ENCODE results near the gene PHF24.

Gene PHF24

GRCh38 chr9:35027374-35027773 lies 69.3 kb downstream of the PHF24 start:
- in situ Hi-C loops (cut with HindIII; ENCODE audit: low sequenced_read_pairs): no loop called here
- DNase-seq (ENCODE audit: low read depth): no peak
- no peak overlapping the region for H3K4me3 ChIP-seq (ENCODE audit: low read depth, low read length)
- TF ChIP-seq, protein P1, sequence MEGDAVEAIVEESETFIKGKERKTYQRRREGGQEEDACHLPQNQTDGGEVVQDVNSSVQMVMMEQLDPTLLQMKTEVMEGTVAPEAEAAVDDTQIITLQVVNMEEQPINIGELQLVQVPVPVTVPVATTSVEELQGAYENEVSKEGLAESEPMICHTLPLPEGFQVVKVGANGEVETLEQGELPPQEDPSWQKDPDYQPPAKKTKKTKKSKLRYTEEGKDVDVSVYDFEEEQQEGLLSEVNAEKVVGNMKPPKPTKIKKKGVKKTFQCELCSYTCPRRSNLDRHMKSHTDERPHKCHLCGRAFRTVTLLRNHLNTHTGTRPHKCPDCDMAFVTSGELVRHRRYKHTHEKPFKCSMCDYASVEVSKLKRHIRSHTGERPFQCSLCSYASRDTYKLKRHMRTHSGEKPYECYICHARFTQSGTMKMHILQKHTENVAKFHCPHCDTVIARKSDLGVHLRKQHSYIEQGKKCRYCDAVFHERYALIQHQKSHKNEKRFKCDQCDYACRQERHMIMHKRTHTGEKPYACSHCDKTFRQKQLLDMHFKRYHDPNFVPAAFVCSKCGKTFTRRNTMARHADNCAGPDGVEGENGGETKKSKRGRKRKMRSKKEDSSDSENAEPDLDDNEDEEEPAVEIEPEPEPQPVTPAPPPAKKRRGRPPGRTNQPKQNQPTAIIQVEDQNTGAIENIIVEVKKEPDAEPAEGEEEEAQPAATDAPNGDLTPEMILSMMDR (IDR thresholded peaks at IDR 0.05; ENCODE audit: low read depth, low read length, missing control alignments): no peak

- no peak for DNase-seq (ENCODE audit: low read depth)
- TF ChIP-seq, protein P1 (IDR thresholded peaks at IDR 0.05; ENCODE audit: low read depth, low read length, missing control alignments): no peak
- in situ Hi-C loops (cut with HindIII; ENCODE audit: low sequenced_read_pairs): no loop called here
Observed at GRCh38 chr9:35027860-35028259, 69.8 kb downstream of the PHF24 start.

DNA sequence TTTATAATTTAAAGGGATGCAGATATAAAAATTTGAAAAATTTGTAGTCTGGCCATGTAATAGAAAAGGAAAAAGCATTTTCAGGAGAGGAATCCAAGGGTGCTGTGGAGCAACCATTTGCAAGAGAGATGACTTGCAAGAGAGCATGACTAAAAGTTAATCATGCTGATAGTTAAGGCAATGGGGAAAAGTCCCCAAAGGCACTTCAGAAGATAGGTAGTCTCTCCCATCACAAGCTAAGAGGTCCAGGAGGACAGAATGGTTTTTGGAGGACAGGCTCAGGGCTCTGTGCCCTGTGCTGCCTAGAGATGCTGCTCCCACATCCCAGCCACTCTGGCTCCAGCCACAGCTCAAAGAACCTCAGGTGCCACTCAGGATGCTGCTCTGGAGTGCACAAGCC lies 70.3 kb downstream of the PHF24 start:
- TF ChIP-seq, protein P1 (IDR thresholded peaks at IDR 0.05; ENCODE audit: low read depth, low read length, missing control alignments): no peak
- H3K4me3 ChIP-seq (ENCODE audit: low read depth, low read length): no peak overlapping the region
- in situ Hi-C loops (cut with HindIII; ENCODE audit: low sequenced_read_pairs): no loop called here
- DNase-seq (ENCODE audit: low read depth): no peak

More at GRCh38 chr9:35027860-35028259, 69.8 kb downstream of the PHF24 start:
- H3K4me3 ChIP-seq (ENCODE audit: low read depth, low read length): no peak overlapping the region

- in situ Hi-C loops (cut with HindIII; ENCODE audit: low sequenced_read_pairs): no loop called here
- no peak overlapping the region for H3K4me3 ChIP-seq (ENCODE audit: low read depth, low read length)
- DNase-seq (ENCODE audit: low read depth): no peak
- TF ChIP-seq, protein P1 (IDR thresholded peaks at IDR 0.05; ENCODE audit: low read depth, low read length, missing control alignments): no peak
Observed at GRCh38 chr9:35029241-35029640, 71.2 kb downstream of the PHF24 start.

DNA sequence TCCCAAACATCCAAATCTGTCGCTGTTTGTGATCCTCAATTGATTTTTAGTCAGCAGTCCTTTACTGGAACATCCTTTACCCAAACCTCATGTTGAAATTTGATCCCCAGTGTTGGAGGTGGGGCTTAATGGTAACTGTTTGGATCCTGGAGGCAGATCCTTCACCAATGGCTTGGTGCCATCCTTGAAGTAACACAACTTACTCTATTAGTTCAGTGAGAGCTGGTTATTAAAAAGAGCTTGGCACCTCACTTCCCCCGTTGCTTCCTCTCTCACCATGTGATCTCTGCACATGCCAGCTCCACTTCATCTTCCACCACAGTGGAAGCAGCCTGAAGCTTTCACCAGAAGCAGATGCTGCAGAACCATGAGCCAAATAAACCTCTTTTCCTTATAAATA lies 71.8 kb downstream of the PHF24 start:
- in situ Hi-C loops (cut with HindIII; ENCODE audit: low sequenced_read_pairs): no loop called here
- no peak for DNase-seq (ENCODE audit: low read depth)
- TF ChIP-seq, protein P1 (IDR thresholded peaks at IDR 0.05; ENCODE audit: low read depth, low read length, missing control alignments): no peak
- H3K4me3 ChIP-seq (ENCODE audit: low read depth, low read length): no peak overlapping the region

Data from astrocyte of the cerebellum (primary cell).